HEK293 (cell line): ENCODE results near the gene METAP1D.

Experiments used
- GLI4 ChIP-seq: fragments of 450-650 bp; formaldehyde crosslinking; IDR thresholded peaks from 2 replicates; pipeline ENCODE4 v1.5.1; 2016; ENCODE audit warnings: missing biosample characterization, missing genetic modification characterization
- HOXD13 ChIP-seq: sonication (generic); formaldehyde crosslinking; IDR thresholded peaks from 2 replicates; pipeline ENCODE4 v1.8.0; 2022; ENCODE audit warnings: missing genetic modification reagents, borderline replicate concordance
- KLF7 ChIP-seq: fragments of 450-650 bp; formaldehyde crosslinking; IDR thresholded peaks from 2 replicates; pipeline ENCODE4 v1.5.1; 2016; ENCODE audit warnings: missing biosample characterization, missing genetic modification characterization, borderline replicate concordance
- KLF9 ChIP-seq: fragments of 450-650 bp; formaldehyde crosslinking; IDR thresholded peaks from 2 replicates; pipeline ENCODE4 v1.5.1; 2016; ENCODE audit warnings: missing biosample characterization, missing genetic modification characterization, low read depth
- OSR2 ChIP-seq: fragments of 450-650 bp; formaldehyde crosslinking; IDR thresholded peaks from 2 replicates; pipeline ENCODE4 v1.5.1; 2016; ENCODE audit warnings: missing biosample characterization, missing genetic modification characterization
- SCRT2 ChIP-seq: fragments of 450-650 bp; formaldehyde crosslinking; IDR thresholded peaks from 2 replicates; pipeline ENCODE4 v1.5.1; 2016; ENCODE audit warnings: missing biosample characterization, missing genetic modification characterization
- ZFP37 ChIP-seq: fragments of 450-650 bp; formaldehyde crosslinking; IDR thresholded peaks from 2 replicates; pipeline ENCODE4 v1.5.1; 2016; ENCODE audit warnings: missing biosample characterization, missing genetic modification characterization
- ZNF146 ChIP-seq: fragments of 450-650 bp; formaldehyde crosslinking; IDR thresholded peaks from 2 replicates; pipeline ENCODE4 v1.5.1; 2016; ENCODE audit warnings: missing biosample characterization, missing genetic modification characterization
- ZNF157 ChIP-seq: fragments of 450-650 bp; formaldehyde crosslinking; IDR thresholded peaks from 2 replicates; pipeline ENCODE4 v1.5.1; 2016; ENCODE audit warnings: missing biosample characterization, missing genetic modification characterization
- ZNF221 ChIP-seq: fragments of 450-650 bp; formaldehyde crosslinking; IDR thresholded peaks from 2 replicates; pipeline ENCODE4 v1.5.1; 2017; ENCODE audit warnings: missing biosample characterization, missing genetic modification characterization, borderline replicate concordance
- ZNF23 ChIP-seq: fragments of 450-650 bp; formaldehyde crosslinking; IDR thresholded peaks from 2 replicates; pipeline ENCODE4 v1.5.1; 2016; ENCODE audit warnings: missing biosample characterization, missing genetic modification characterization, borderline replicate concordance
- ZNF239 ChIP-seq: fragments of 450-650 bp; formaldehyde crosslinking; IDR thresholded peaks from 2 replicates; pipeline ENCODE4 v1.5.1; 2016; ENCODE audit warnings: missing biosample characterization, missing genetic modification characterization
- ZNF248 ChIP-seq: fragments of 450-650 bp; formaldehyde crosslinking; IDR thresholded peaks from 2 replicates; pipeline ENCODE4 v1.5.1; 2017; ENCODE audit warnings: missing biosample characterization, missing genetic modification characterization
- ZNF350 ChIP-seq: fragments of 450-650 bp; formaldehyde crosslinking; IDR thresholded peaks from 2 replicates; pipeline ENCODE4 v1.5.0; 2017; ENCODE audit warnings: missing biosample characterization, mild to moderate bottlenecking, missing genetic modification characterization
- ZNF394 ChIP-seq: fragments of 450-650 bp; formaldehyde crosslinking; IDR thresholded peaks from 2 replicates; pipeline ENCODE4 v1.5.1; 2016; ENCODE audit warnings: missing biosample characterization, missing genetic modification characterization, mild to moderate bottlenecking, moderate library complexity, borderline replicate concordance
- ZNF48 ChIP-seq: fragments of 450-650 bp; formaldehyde crosslinking; IDR thresholded peaks from 2 replicates; pipeline ENCODE4 v1.5.1; 2016; ENCODE audit warnings: missing biosample characterization, missing genetic modification characterization
- ZNF510 ChIP-seq: fragments of 450-650 bp; formaldehyde crosslinking; IDR thresholded peaks from 2 replicates; pipeline ENCODE4 v1.5.1; 2018; ENCODE audit warnings: mild to moderate bottlenecking, missing genetic modification characterization, missing biosample characterization; ENCODE audit not compliant: insufficient replicate concordance
- ZNF544 ChIP-seq: fragments of 450-650 bp; formaldehyde crosslinking; IDR thresholded peaks from 2 replicates; pipeline ENCODE4 v1.5.0; 2017; ENCODE audit warnings: missing biosample characterization, missing genetic modification characterization
- ZNF549 ChIP-seq: fragments of 450-650 bp; IDR thresholded peaks from 2 replicates; pipeline ENCODE4 v1.5.1; 2018; ENCODE audit warnings: missing biosample characterization, missing genetic modification characterization, mild to moderate bottlenecking, inconsistent platforms, moderate library complexity
- ZNF658 ChIP-seq: fragments of 450-650 bp; formaldehyde crosslinking; IDR thresholded peaks from 2 replicates; pipeline ENCODE4; 2016; ENCODE audit warnings: missing biosample characterization, missing genetic modification characterization
- ZNF776 ChIP-seq: fragments of 450-650 bp; formaldehyde crosslinking; IDR thresholded peaks from 2 replicates; pipeline ENCODE4 v1.5.0; 2017; ENCODE audit warnings: missing biosample characterization, missing genetic modification characterization, borderline replicate concordance
- ZNF830 ChIP-seq: fragments of 450-650 bp; IDR thresholded peaks from 2 replicates; pipeline ENCODE4 v1.5.0; 2018; ENCODE audit warnings: missing biosample characterization, missing genetic modification characterization, low read depth, mild to moderate bottlenecking, moderate library complexity
- TF ChIP-seq, protein P1 (sequence below): fragments of 450-650 bp; formaldehyde crosslinking; conservative IDR thresholded peaks from 2 replicates; pipeline ENCODE4 v1.5.1; 2016; ENCODE audit warnings: low read depth, missing biosample characterization, missing genetic modification characterization
- TF ChIP-seq, protein P2 (sequence below): fragments of 450-650 bp; formaldehyde crosslinking; IDR thresholded peaks from 2 replicates; pipeline ENCODE4 v1.5.1; 2016; ENCODE audit warnings: missing biosample characterization, missing genetic modification characterization
- TF ChIP-seq, protein P3 (sequence below): fragments of 450-650 bp; formaldehyde crosslinking; IDR thresholded peaks from 2 replicates; pipeline ENCODE4 v1.5.1; 2016; ENCODE audit warnings: missing biosample characterization, missing genetic modification characterization, borderline replicate concordance
- TF ChIP-seq, protein P4 (sequence below): fragments of 450-650 bp; formaldehyde crosslinking; IDR thresholded peaks from 2 replicates; pipeline ENCODE4 v1.5.1; 2016; ENCODE audit warnings: missing biosample characterization, missing genetic modification characterization
- TF ChIP-seq, protein P5 (sequence below): fragments of 450-650 bp; formaldehyde crosslinking; IDR thresholded peaks from 2 replicates; pipeline ENCODE4 v1.5.0; 2017; ENCODE audit warnings: missing biosample characterization, missing genetic modification characterization, borderline replicate concordance
- TF ChIP-seq, protein P6 (sequence below): fragments of 450-650 bp; formaldehyde crosslinking; optimal IDR thresholded peaks from 2 replicates; pipeline ENCODE3; 2016; ENCODE audit warnings: missing biosample characterization, mild to moderate bottlenecking, missing genetic modification characterization

The METAP1D gene

DNA sequence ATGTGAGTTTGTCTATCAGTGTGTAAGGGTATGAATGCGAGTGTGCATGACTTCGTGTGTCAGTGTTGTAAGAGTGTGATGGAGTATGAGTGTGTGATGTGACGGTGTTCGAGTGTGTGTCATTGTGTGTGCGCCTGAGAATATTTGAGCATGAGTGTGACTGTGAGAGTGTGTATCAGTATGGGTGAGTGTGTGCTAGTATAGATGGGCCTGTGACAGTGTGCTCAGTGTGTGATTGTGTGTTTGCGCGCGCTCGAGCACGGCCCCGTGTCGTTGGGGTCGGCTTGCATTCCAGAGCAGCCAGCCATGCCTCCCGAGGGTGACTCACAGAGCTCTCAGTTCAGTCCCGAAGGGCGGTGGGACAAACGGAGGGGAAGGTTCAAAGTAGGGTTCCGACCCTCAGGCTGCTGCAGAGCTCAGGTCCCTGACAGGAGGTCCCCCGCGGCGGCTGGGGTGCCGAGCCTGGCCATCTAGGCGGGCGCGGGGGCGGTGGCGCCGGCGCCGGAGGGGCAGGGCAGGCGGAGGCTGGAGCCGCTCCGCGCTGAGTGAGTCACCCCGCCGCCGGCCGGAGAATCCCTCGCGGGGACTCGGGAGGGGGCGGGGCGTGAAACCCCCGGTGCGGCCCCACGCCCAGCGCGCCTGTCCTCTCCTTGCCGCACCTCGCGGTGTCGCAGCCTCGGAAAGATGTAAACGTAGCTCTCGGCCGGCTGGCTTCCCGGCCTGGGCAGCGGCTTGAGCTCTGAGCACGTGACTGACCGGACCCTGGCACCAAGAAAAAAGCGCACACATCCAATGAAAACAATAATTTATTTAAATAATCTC lies 99.1 kb downstream of the METAP1D start (continued):
- TF ChIP-seq KLF7 (tag by site-specific recombination), result no peak
- no peak for TF ChIP-seq ZNF157 (tag by site-specific recombination)
- no peak for TF ChIP-seq ZNF544 (tag by site-specific recombination)
- no peak for TF ChIP-seq HOXD13 (CRISPR knock-in tag)
- TF ChIP-seq ZNF23 (tag by site-specific recombination), result no peak
- no peak for TF ChIP-seq ZNF510 (tag by site-specific recombination)
- no peak for TF ChIP-seq ZNF776 (tag by site-specific recombination)
- no peak for TF ChIP-seq ZNF350 (tag by site-specific recombination)
- TF ChIP-seq, protein P1, sequence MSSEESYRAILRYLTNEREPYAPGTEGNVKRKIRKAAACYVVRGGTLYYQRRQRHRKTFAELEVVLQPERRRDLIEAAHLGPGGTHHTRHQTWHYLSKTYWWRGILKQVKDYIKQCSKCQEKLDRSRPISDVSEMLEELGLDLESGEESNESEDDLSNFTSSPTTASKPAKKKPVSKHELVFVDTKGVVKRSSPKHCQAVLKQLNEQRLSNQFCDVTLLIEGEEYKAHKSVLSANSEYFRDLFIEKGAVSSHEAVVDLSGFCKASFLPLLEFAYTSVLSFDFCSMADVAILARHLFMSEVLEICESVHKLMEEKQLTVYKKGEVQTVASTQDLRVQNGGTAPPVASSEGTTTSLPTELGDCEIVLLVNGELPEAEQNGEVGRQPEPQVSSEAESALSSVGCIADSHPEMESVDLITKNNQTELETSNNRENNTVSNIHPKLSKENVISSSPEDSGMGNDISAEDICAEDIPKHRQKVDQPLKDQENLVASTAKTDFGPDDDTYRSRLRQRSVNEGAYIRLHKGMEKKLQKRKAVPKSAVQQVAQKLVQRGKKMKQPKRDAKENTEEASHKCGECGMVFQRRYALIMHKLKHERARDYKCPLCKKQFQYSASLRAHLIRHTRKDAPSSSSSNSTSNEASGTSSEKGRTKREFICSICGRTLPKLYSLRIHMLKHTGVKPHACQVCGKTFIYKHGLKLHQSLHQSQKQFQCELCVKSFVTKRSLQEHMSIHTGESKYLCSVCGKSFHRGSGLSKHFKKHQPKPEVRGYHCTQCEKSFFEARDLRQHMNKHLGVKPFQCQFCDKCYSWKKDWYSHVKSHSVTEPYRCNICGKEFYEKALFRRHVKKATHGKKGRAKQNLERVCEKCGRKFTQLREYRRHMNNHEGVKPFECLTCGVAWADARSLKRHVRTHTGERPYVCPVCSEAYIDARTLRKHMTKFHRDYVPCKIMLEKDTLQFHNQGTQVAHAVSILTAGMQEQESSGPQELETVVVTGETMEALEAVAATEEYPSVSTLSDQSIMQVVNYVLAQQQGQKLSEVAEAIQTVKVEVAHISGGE (tag by site-specific recombination), result peak; percentile 21; the same call in 1 of the 2 replicates
- TF ChIP-seq, protein P2, sequence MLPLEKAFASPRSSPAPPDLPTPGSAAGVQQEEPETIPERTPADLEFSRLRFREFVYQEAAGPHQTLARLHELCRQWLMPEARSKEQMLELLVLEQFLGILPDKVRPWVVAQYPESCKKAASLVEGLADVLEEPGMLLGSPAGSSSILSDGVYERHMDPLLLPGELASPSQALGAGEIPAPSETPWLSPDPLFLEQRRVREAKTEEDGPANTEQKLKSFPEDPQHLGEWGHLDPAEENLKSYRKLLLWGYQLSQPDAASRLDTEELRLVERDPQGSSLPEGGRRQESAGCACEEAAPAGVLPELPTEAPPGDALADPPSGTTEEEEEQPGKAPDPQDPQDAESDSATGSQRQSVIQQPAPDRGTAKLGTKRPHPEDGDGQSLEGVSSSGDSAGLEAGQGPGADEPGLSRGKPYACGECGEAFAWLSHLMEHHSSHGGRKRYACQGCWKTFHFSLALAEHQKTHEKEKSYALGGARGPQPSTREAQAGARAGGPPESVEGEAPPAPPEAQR (tag by site-specific recombination), result no peak
- TF ChIP-seq ZFP37 (tag by site-specific recombination), result peak; percentile 75; the same call in 1 of the 2 replicates
- TF ChIP-seq, protein P3, sequence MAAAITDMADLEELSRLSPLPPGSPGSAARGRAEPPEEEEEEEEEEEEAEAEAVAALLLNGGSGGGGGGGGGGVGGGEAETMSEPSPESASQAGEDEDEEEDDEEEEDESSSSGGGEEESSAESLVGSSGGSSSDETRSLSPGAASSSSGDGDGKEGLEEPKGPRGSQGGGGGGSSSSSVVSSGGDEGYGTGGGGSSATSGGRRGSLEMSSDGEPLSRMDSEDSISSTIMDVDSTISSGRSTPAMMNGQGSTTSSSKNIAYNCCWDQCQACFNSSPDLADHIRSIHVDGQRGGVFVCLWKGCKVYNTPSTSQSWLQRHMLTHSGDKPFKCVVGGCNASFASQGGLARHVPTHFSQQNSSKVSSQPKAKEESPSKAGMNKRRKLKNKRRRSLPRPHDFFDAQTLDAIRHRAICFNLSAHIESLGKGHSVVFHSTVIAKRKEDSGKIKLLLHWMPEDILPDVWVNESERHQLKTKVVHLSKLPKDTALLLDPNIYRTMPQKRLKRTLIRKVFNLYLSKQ (tag by site-specific recombination), result no peak
- TF ChIP-seq ZNF48 (tag by site-specific recombination), result no peak
- TF ChIP-seq ZNF394 (tag by site-specific recombination), result peak; percentile 29; the same call in 1 of the 2 replicates
- peak; percentile 19; the same call in 1 of the 2 replicates for TF ChIP-seq OSR2 (tag by site-specific recombination)
- TF ChIP-seq, protein P4, sequence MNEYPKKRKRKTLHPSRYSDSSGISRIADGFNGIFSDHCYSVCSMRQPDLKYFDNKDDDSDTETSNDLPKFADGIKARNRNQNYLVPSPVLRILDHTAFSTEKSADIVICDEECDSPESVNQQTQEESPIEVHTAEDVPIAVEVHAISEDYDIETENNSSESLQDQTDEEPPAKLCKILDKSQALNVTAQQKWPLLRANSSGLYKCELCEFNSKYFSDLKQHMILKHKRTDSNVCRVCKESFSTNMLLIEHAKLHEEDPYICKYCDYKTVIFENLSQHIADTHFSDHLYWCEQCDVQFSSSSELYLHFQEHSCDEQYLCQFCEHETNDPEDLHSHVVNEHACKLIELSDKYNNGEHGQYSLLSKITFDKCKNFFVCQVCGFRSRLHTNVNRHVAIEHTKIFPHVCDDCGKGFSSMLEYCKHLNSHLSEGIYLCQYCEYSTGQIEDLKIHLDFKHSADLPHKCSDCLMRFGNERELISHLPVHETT (tag by site-specific recombination), result peak; percentile 80
- TF ChIP-seq ZNF221 (tag by site-specific recombination), result no peak
- TF ChIP-seq SCRT2 (tag by site-specific recombination), result no peak
- no peak for TF ChIP-seq ZNF549 (tag by site-specific recombination)
- TF ChIP-seq, protein P5, sequence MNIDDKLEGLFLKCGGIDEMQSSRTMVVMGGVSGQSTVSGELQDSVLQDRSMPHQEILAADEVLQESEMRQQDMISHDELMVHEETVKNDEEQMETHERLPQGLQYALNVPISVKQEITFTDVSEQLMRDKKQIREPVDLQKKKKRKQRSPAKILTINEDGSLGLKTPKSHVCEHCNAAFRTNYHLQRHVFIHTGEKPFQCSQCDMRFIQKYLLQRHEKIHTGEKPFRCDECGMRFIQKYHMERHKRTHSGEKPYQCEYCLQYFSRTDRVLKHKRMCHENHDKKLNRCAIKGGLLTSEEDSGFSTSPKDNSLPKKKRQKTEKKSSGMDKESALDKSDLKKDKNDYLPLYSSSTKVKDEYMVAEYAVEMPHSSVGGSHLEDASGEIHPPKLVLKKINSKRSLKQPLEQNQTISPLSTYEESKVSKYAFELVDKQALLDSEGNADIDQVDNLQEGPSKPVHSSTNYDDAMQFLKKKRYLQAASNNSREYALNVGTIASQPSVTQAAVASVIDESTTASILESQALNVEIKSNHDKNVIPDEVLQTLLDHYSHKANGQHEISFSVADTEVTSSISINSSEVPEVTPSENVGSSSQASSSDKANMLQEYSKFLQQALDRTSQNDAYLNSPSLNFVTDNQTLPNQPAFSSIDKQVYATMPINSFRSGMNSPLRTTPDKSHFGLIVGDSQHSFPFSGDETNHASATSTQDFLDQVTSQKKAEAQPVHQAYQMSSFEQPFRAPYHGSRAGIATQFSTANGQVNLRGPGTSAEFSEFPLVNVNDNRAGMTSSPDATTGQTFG, result no peak
- no peak for TF ChIP-seq ZNF146 (tag by site-specific recombination)
- TF ChIP-seq ZNF239, result no peak
- peak; percentile 77 for TF ChIP-seq KLF9 (tag by site-specific recombination)
- no peak for TF ChIP-seq ZNF658
- no peak for TF ChIP-seq ZNF248 (tag by site-specific recombination)
- no peak for TF ChIP-seq ZNF830 (tag by site-specific recombination)
- TF ChIP-seq GLI4 (tag by site-specific recombination), result peak; percentile 61; the same call in 1 of the 2 replicates
- TF ChIP-seq, protein P6, sequence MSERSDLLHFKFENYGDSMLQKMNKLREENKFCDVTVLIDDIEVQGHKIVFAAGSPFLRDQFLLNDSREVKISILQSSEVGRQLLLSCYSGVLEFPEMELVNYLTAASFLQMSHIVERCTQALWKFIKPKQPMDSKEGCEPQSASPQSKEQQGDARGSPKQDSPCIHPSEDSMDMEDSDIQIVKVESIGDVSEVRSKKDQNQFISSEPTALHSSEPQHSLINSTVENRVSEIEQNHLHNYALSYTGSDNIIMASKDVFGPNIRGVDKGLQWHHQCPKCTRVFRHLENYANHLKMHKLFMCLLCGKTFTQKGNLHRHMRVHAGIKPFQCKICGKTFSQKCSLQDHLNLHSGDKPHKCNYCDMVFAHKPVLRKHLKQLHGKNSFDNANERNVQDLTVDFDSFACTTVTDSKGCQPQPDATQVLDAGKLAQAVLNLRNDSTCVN (tag by site-specific recombination), result peak; percentile 95
